Erythroblast (primary cell): Measurements from ENCODE around the gene EPHA7.

ENCODE experiments used
- GATA1 ChIP-seq: IDR thresholded peaks from 2 replicates; pipeline ENCODE4 v1.6.1; 2011; ENCODE audit warnings: low read depth, mild to moderate bottlenecking, control low read depth, low read length, moderate library complexity
- POLR2A ChIP-seq: IDR thresholded peaks from 2 replicates; pipeline ENCODE4 v1.6.1; 2011; ENCODE audit warnings: mild to moderate bottlenecking, low read length

DNA sequence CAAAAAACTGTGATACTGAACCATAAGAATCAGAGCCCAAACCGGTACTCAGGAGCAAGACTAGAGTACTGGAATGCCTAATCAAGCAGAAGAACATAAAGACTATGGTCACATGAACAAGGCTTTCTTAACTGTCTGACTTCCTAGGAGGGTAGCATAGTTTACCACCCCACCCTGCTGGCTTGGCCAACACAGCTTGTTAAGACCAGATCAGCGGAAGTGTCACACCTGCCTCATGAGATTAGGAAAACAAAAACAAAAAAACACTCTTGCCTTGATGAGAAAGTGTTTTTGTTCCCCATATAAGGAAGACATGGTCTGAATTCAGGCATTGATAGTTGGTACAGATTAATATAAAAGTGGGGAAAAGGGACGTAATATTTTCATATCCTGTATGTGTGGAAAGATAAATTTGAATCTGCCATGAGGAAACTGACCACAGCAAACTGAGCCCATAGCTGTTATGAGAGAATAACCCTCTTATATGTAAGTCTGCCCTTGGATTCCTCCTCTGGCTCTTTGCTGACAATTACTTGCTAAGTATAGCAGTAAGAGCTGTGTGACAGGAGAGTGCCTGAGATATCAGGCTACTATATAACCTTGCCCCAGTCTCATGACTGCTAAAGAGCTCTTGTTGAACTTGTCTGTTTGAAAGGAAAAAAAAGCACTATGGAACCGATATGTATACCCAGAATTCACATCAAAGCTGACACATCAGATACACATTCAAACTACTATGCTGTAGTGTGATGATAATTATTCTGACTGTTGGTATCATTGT is 197.1 kb downstream of the EPHA7 start:
- TF ChIP-seq POLR2A (no peak), GATA1 (no peak)
